Measurements from ENCODE around the gene SPATA25.

- TF ChIP-seq CTCF (IDR thresholded peaks at IDR 0.05; ENCODE audit: low read depth, low read length), result no peak
- no peak for TF ChIP-seq EZH2phosphoT487 (IDR thresholded peaks at IDR 0.05; ENCODE audit: low read depth)
Observed at GRCh38 chr20:45887346-45887715, at the start of gene SPATA25.

All from OCI-LY3 (cell line).